Measurements from ENCODE around the gene DGKD.

Gene DGKD

GRCh38 chr2:233338812-233339368, 15.4 kb upstream of the DGKD start:
- no peaks in the 10 kb centered on the region for H3K36me3 ChIP-seq (ENCODE audit: insufficient read depth, insufficient read length, low read length)
- no peak overlapping the region for H3K4me3 ChIP-seq (ENCODE audit: insufficient read length, low read depth)
- peaks cover 2% of the 10 kb centered on the region for H3K4me1 ChIP-seq (ENCODE audit: insufficient read depth, insufficient read length)
- H3K9ac ChIP-seq (ENCODE audit: insufficient read length, low read depth): no peak overlapping the region
- no peak for DNase-seq (ENCODE audit: low read depth, low spot score)
- peaks cover 53% of the 10 kb centered on the region for H3K27me3 ChIP-seq (ENCODE audit: insufficient read depth, insufficient read length)
- TF ChIP-seq SUZ12 (IDR thresholded peaks at IDR 0.05; ENCODE audit: extremely low read depth, insufficient read depth, insufficient read length) (no peak), YY1 (IDR thresholded peaks at IDR 0.05; ENCODE audit: insufficient read depth, insufficient read length) (no peak)
- peaks cover 7% of the 10 kb centered on the region; the same call in 1 of the 2 replicates for H3K9me3 ChIP-seq (ENCODE audit: insufficient read depth, low read length)

GRCh38 chr2:233339427-233339826, 14.9 kb upstream of the DGKD start:
- H3K9me3 ChIP-seq (ENCODE audit: insufficient read depth, low read length): peaks cover 7% of the 10 kb centered on the region; the same call in 1 of the 2 replicates
- H3K4me1 ChIP-seq (ENCODE audit: insufficient read depth, insufficient read length): peaks cover 2% of the 10 kb centered on the region
- H3K4me3 ChIP-seq (ENCODE audit: insufficient read length, low read depth): no peak overlapping the region
- DNase-seq (ENCODE audit: low read depth, low spot score): no peak
- no peaks in the 10 kb centered on the region for H3K36me3 ChIP-seq (ENCODE audit: insufficient read depth, insufficient read length, low read length)
- no peak for TF ChIP-seq ZNF274 (IDR thresholded peaks at IDR 0.05; ENCODE audit: low read depth, low read length)
- no peak for TF ChIP-seq SUZ12 (IDR thresholded peaks at IDR 0.05; ENCODE audit: extremely low read depth, insufficient read depth, insufficient read length)
- no peak for TF ChIP-seq YY1 (IDR thresholded peaks at IDR 0.05; ENCODE audit: insufficient read depth, insufficient read length)
- no peak overlapping the region for H3K9ac ChIP-seq (ENCODE audit: insufficient read length, low read depth)
- peaks cover 48% of the 10 kb centered on the region for H3K27me3 ChIP-seq (ENCODE audit: insufficient read depth, insufficient read length)

- no peak for DNase-seq (ENCODE audit: low read depth, low spot score)
- Histone ChIP-seq H3K4me1 (ENCODE audit: insufficient read depth, insufficient read length) (peaks cover 2% of the 10 kb centered on the region), H3K9ac (ENCODE audit: insufficient read length, low read depth) (no peak overlapping the region), H3K4me3 (ENCODE audit: insufficient read length, low read depth) (no peak overlapping the region), H3K36me3 (ENCODE audit: insufficient read depth, insufficient read length, low read length) (no peaks in the 10 kb centered on the region), H3K27me3 (ENCODE audit: insufficient read depth, insufficient read length) (peaks cover 38% of the 10 kb centered on the region), H3K9me3 (ENCODE audit: insufficient read depth, low read length) (peaks cover 7% of the 10 kb centered on the region; the same call in 1 of the 2 replicates)
- TF ChIP-seq ZNF274 (IDR thresholded peaks at IDR 0.05; ENCODE audit: low read depth, low read length) (no peak), YY1 (IDR thresholded peaks at IDR 0.05; ENCODE audit: insufficient read depth, insufficient read length) (no peak), SUZ12 (IDR thresholded peaks at IDR 0.05; ENCODE audit: extremely low read depth, insufficient read depth, insufficient read length) (no peak)
Observed at GRCh38 chr2:233341296-233341695, 13.0 kb upstream of the DGKD start.

GRCh38 chr2:233342301-233342700, 12.0 kb upstream of the DGKD start:
- H3K4me1 ChIP-seq (ENCODE audit: insufficient read depth, insufficient read length): peaks cover 2% of the 10 kb centered on the region
- peaks cover 7% of the 10 kb centered on the region; the same call in 1 of the 2 replicates for H3K9me3 ChIP-seq (ENCODE audit: insufficient read depth, low read length)
- no peak overlapping the region for H3K9ac ChIP-seq (ENCODE audit: insufficient read length, low read depth)
- no peak overlapping the region for H3K4me3 ChIP-seq (ENCODE audit: insufficient read length, low read depth)
- no peaks in the 10 kb centered on the region for H3K36me3 ChIP-seq (ENCODE audit: insufficient read depth, insufficient read length, low read length)
- H3K27me3 ChIP-seq (ENCODE audit: insufficient read depth, insufficient read length): peaks cover 36% of the 10 kb centered on the region
- TF ChIP-seq YY1 (IDR thresholded peaks at IDR 0.05; ENCODE audit: insufficient read depth, insufficient read length) (no peak), SUZ12 (IDR thresholded peaks at IDR 0.05; ENCODE audit: extremely low read depth, insufficient read depth, insufficient read length) (no peak), ZNF274 (IDR thresholded peaks at IDR 0.05; ENCODE audit: low read depth, low read length) (no peak)
- no peak for DNase-seq (ENCODE audit: low read depth, low spot score)

GRCh38 chr2:233343171-233343705, 11.1 kb upstream of the DGKD start:
- no peaks in the 10 kb centered on the region for H3K4me1 ChIP-seq (ENCODE audit: insufficient read depth, insufficient read length)
- peaks cover 34% of the 10 kb centered on the region for H3K27me3 ChIP-seq (ENCODE audit: insufficient read depth, insufficient read length)
- TF ChIP-seq ZNF274 (IDR thresholded peaks at IDR 0.05; ENCODE audit: low read depth, low read length) (no peak), YY1 (IDR thresholded peaks at IDR 0.05; ENCODE audit: insufficient read depth, insufficient read length) (no peak), SUZ12 (IDR thresholded peaks at IDR 0.05; ENCODE audit: extremely low read depth, insufficient read depth, insufficient read length) (no peak)
- peaks cover 7% of the 10 kb centered on the region; the same call in 1 of the 2 replicates for H3K9me3 ChIP-seq (ENCODE audit: insufficient read depth, low read length)
- no peaks in the 10 kb centered on the region for H3K36me3 ChIP-seq (ENCODE audit: insufficient read depth, insufficient read length, low read length)
- no peak for DNase-seq (ENCODE audit: low read depth, low spot score)
- H3K4me3 ChIP-seq (ENCODE audit: insufficient read length, low read depth): no peak overlapping the region
- H3K9ac ChIP-seq (ENCODE audit: insufficient read length, low read depth): no peak overlapping the region

GRCh38 chr2:233346376-233346775, 7.9 kb upstream of the DGKD start:
- peaks cover 2% of the 10 kb centered on the region for H3K4me1 ChIP-seq (ENCODE audit: insufficient read depth, insufficient read length)

GRCh38 chr2:233346930-233347329, 7.4 kb upstream of the DGKD start:
- H3K4me1 ChIP-seq (ENCODE audit: insufficient read depth, insufficient read length): peaks cover 2% of the 10 kb centered on the region
- TF ChIP-seq ZNF274 (IDR thresholded peaks at IDR 0.05; ENCODE audit: low read depth, low read length) (no peak), YY1 (IDR thresholded peaks at IDR 0.05; ENCODE audit: insufficient read depth, insufficient read length) (no peak), SUZ12 (IDR thresholded peaks at IDR 0.05; ENCODE audit: extremely low read depth, insufficient read depth, insufficient read length) (no peak)
- H3K27me3 ChIP-seq (ENCODE audit: insufficient read depth, insufficient read length): peaks cover 48% of the 10 kb centered on the region
- H3K4me3 ChIP-seq (ENCODE audit: insufficient read length, low read depth): no peak overlapping the region
- H3K36me3 ChIP-seq (ENCODE audit: insufficient read depth, insufficient read length, low read length): no peaks in the 10 kb centered on the region
- no peak for DNase-seq (ENCODE audit: low read depth, low spot score)
- H3K9ac ChIP-seq (ENCODE audit: insufficient read length, low read depth): no peak overlapping the region
- no peaks in the 10 kb centered on the region for H3K9me3 ChIP-seq (ENCODE audit: insufficient read depth, low read length)

More at GRCh38 chr2:233346376-233346775, 7.9 kb upstream of the DGKD start:
- Histone ChIP-seq H3K4me3 (ENCODE audit: insufficient read length, low read depth) (no peak overlapping the region), H3K36me3 (ENCODE audit: insufficient read depth, insufficient read length, low read length) (no peaks in the 10 kb centered on the region), H3K9ac (ENCODE audit: insufficient read length, low read depth) (no peak overlapping the region), H3K9me3 (ENCODE audit: insufficient read depth, low read length) (0 out of 2 replicates have a peak, but pooled peaks cover 3% of the 10 kb centered on the region), H3K27me3 (ENCODE audit: insufficient read depth, insufficient read length) (peaks cover 44% of the 10 kb centered on the region)
- no peak for DNase-seq (ENCODE audit: low read depth, low spot score)
- TF ChIP-seq YY1 (IDR thresholded peaks at IDR 0.05; ENCODE audit: insufficient read depth, insufficient read length): no peak
- no peak for TF ChIP-seq SUZ12 (IDR thresholded peaks at IDR 0.05; ENCODE audit: extremely low read depth, insufficient read depth, insufficient read length)
- TF ChIP-seq ZNF274 (IDR thresholded peaks at IDR 0.05; ENCODE audit: low read depth, low read length): no peak

Measured in NT2/D1 (cell line).